NCI-H2081 treated with DMSO at 0.1 percent for 48 hours (cell line): ENCODE data around the gene CAPN5.

Experiments
- DNase-seq: peaks from one replicate; lab custom pipeline; 2025; lab: John Stamatoyannopoulos, UW

Gene CAPN5

GRCh38 chr11:77119531-77119936, 52.8 kb downstream of the CAPN5 start:
- DNase-seq: no peak

GRCh38 chr11:77120571-77120970, 53.8 kb downstream of the CAPN5 start:
- DNase-seq: no peak

DNA sequence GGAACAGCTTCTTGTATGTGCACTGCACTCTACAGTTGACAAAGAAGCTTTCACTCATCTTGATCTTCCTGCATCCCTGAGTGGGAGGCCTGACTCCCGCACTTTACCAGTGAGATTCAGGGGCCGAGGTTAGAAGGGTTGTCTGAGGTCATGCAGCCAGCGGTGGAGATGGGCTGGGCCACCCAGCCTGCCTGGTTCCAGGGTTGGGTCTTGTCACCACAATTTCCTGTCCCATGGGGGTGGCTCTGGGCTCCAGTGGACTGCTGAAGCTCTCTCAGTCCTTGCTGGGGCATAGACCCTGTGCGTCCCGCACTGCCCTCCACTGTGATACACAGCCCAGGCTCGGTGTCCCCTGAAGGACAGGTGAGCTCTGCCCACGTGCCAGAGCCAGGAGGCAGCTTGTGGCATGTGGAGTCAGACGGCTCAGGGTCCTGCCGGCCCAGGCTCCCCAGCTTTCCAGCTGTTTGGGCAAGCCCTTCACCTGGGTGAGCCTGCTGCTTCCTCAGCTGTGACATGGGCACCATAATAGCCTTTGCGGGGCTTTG, 54.4 kb downstream of the CAPN5 start:
- DNase-seq: no peak

DNA sequence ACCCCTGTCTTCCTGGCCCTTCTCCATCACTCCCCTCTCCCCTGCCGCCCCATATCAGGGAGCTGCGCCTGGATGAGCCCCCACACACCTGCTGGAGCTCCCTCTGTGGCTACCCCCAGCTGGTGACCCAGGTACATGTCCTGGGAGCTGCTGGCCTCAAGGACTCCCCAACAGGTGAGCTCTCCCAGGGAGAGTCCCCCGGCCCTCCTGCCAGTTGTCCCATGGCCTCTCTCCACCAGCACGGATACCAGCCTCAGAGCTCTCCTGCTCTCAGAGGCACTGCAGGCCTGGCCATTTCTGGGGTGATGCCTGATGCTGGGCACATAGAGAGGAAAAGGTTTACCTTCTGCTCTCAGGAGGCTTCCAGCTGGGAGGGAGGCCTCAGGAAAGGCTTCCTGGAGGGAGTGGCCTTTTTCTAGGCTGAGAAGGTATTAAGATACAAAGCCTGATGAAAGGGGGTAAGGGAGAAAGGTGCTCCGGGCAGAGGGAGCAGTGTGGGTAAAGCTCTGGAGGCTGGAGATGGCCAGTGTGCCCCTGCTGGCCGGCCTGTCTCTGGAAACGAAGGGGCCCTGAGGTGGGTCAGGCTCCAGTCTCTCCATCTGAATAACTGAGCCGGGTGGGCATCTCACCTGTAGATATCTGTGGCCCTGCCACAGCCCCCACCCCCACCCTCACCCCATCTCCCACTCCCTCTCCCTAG, 55.3 kb downstream of the CAPN5 start:
- DNase-seq: no peak

- no peak for DNase-seq
These were observed 55.9 kb downstream of the CAPN5 start for GRCh38 chr11:77122576-77123212.

GRCh38 chr11:77123591-77123990, 56.8 kb downstream of the CAPN5 start:
- no peak for DNase-seq

DNA sequence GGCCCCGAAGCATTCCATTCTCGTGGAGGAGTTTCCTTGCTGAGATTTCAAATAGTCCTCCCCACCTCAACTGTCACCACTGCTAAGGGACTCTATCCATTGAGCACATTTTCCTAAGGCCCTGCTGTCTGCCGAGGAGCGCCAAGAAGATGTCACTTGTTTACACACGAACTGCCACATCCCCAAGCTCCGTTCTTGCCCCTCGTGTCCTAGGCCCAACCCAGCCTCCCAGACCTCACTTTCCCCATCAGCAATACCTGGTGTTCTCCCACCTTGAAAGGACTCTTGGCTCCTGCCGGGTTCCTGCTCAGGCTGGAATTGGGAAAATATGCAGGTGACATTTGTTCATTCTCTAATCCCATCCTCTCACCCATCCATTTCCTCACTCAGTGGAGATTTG, 57.3 kb downstream of the CAPN5 start:
- no peak for DNase-seq

GRCh38 chr11:77124488-77124887, 57.7 kb downstream of the CAPN5 start:
- DNase-seq: no peak

DNA sequence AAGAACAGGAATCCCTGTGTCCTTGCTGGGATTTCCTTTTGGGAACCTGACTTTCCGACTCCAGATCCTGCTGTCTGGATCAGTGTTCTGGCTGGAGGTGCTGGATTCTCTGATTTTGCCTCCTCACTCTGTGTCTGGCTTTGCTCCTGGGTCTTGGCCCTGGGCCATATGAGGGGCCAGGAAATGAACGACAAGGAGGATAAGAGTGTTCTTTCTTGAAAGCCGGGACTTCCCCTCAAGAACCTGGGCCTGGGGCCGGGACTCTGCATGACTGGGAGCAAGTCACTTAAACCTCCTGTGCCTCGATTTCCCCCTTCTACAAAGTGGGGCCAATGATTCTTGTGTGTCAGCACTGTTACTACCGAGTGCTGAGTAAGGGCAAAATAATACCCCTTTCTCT, 58.4 kb downstream of the CAPN5 start:
- DNase-seq: no peak

DNA sequence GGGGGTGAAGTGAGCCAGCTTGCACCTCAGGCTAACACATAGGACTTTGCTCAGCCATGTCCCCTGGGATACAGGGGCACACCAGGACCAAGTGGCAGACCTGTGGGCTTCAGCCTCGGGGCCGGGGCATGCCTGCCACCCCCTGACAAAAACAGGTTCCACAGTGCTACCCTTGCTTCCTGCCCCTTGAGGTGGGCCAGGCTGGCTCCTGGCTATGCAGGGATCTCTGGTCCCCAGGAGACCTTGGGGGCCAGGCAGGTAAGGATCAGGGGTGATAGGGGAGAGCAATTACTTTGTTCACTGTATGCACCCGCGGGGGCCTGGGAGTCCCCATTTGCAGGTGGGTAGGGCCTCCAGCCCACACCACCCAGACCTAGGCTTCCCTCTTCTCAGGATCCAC, 58.9 kb downstream of the CAPN5 start:
- no peak for DNase-seq

DNA sequence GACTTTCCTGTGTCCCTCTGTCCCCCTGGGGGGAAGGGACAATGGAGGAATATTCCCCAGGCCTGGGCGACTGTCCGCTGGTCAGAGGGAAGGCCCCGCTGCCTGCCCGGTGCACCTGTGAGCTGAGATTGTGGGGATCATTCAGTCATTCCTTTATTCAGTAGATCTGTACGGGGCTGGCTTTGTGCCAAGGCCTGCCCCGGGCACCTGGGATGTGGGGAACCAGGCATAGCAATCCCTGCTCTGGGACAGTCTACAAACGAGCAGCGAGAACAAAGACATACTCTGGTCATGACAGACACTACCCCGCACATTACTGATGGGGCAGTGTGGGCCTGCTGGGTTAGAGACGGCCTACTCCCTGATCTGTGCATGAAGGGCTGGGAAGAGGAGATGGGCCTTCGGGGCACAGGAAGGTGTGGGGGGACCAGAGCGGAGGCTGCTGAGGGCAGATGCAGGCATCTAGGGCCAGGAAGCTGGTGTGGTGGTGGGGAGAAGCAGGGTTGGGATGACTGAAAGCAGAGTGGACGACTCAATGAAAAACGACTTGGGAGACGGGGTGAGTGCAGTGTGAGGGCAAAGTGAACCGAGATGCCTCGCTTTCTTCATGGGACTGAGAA, 59.5 kb downstream of the CAPN5 start:
- no peak for DNase-seq

GRCh38 chr11:77126861-77127234, 60.1 kb downstream of the CAPN5 start:
- DNase-seq: no peak

DNA sequence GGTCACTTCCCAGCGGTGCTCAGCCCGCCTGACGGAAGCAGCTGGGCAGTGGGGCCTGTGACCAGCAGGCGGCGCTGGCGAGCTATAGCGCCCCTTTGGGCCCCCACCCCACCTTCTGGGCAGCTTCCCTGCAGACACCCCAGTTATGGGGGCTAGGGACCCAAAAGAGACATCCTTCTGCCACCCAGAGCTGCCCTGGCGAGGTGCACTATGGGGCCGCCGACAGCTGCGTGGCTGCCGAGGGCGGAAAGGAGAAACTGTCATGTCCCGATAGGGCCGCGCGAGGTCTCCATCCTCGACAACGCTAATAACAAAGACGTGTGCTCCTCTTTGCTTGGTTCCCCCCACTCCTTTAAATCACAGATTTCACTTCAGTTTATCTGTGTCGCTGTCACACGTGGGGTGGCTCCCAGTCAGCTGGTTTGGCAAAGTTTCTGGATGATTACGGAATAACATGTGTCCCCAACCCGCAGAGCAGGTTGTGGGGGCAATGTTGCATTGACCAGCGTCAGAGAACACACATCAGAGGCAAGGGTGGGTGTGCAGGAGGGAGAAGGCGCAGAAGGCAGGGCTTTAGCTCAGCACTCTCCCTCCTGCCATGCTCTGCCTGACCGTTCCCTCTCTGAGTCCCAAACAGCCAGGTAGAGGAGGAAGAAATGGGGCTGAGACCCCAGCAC, 60.6 kb downstream of the CAPN5 start:
- DNase-seq: no peak

- DNase-seq: no peak
These were observed 61.3 kb downstream of the CAPN5 start, which contains the start of gene MYO7A for GRCh38 chr11:77127920-77128691. Gene MYO7A (plus strand): TSS chr11:77128246. CDS start chr11:77130635, 2,389 bp downstream.

- DNase-seq: no peak
These were observed 62.5 kb downstream of the CAPN5 start for GRCh38 chr11:77129069-77129841.

DNA sequence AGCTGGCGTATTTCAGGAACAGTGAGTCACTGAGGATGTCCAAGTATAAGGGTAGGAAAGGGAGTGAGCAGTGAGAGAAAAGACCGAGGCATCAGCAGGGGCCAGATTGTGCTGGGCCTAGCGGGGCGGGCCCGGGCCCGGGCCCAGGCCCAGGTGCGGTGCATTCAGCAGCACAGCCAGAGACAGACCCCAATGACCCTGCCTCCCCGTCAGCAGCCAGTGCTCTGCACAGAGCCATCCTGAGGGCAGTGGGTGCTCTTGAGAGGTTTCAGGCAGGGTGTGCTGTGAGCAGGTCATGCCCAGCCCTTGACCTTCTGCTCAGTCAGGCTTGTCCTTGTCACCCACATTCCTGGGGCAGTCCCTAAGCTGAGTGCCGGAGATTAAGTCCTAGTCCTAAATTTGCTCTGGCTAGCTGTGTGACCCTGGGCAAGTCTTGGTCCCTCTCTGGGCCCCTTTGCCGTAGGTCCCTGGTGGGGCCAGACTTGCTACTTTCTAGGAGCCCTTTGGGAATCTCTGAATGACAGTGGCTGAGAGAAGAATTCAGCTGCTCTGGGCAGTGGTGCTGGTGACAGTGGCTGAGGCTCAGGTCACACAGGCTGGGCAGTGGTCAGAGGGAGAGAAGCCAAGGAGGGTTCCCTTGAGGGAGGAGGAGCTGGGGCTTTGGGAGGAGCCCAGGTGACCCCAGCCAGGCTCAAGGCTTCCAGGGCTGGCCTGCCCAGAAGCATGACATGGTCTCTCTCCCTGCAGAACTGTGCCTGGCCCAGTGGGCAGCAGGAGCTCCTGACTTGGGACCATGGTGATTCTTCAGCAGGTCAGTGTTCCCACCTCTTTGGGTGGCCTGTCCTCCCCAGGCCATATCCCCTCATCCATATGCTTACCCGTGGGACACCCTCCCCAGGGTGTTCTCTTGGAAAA, 63.3 kb downstream of the CAPN5 start:
- DNase-seq: no peak

DNA sequence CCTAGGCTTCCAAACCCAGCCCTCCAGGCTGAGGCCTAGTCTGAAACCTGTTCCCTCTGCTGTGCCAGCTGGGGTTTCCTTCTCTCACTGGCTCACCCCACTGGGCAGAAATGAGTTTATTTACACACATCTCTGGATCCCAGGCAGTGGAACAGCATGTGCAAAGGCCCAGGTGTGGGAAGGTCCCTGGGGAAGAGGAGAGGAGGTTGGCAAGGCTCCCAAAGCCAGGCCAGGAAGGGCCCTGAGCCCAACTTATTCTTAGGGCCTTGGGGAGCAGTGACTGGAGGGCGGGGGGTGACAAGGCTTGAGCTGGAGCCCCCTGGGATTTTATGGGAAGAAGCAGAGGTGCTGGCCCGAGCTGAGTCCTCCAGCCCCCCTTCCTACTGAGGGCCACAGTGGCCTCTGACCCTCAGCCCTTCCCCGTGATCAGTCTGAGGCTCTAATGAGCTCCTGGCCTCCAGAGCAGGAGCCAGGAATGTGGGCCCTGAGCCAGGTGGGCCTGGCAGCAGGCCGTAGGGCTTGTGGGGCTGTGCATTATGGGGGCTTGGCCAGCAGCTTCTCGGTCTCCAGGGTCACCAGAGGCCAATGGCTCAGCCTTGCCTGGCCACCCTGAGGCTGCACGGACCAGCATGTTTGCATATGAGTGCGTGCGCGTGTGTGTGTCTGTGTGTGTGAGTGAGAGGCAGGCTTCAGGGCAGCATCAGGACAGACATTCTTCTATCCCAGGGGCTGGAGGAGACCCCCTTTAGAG, 64.2 kb downstream of the CAPN5 start:
- no peak for DNase-seq

DNA sequence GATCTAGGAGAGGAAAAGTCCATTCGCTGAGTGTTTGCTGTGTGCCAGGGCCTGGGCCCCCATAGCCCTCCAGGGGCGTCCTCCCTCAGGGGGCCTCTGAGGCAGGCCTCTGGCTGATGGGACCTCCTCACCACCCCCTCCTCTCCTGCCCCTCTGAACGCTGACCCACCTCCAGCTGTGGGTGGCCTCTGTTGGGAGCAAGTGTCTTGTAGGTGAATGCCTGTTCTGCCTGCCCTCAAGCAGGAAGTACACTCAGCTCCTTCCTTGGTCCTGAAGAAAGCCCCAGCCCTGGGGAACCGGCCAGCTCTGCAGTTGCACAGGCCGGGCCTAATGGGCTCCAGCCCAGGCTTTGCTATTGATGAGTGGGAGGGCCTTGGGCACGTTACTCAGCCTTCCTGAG, 64.8 kb downstream of the CAPN5 start:
- DNase-seq: no peak

GRCh38 chr11:77135069-77135468, 68.3 kb downstream of the CAPN5 start:
- DNase-seq: no peak
